GM13977 (cell line): ENCODE data around the gene ADAT2.

Experiments
- DNase-seq: peaks from one replicate; pipeline ENCODE4 v3.0.0; 2012; ENCODE audit warnings: low spot score
- in situ Hi-C: fragments of 300-500 bp; cut with MboI; formaldehyde crosslinking; loops from one replicate; pipeline ENCODE4 v1.12.0; 2022; ENCODE audit warnings: low sequenced_read_pairs, low pct_unique_long_range_greater_than_20kb, mixed read lengths, inconsistent platforms; ENCODE audit not compliant: unreplicated experiment
- TF ChIP-seq, protein P1 (sequence below): IDR thresholded peaks from 2 replicates; pipeline ENCODE4 v1.5.1; 2012; ENCODE audit warnings: mild to moderate bottlenecking, control low read depth; ENCODE audit not compliant: insufficient read depth; ENCODE audit errors: extremely low read depth, missing control alignments

ADAT2 gene

GRCh38 chr6:143441680-143442545 is 8.6 kb downstream of the ADAT2 start:
- no peak for DNase-seq
- TF ChIP-seq, protein P1, sequence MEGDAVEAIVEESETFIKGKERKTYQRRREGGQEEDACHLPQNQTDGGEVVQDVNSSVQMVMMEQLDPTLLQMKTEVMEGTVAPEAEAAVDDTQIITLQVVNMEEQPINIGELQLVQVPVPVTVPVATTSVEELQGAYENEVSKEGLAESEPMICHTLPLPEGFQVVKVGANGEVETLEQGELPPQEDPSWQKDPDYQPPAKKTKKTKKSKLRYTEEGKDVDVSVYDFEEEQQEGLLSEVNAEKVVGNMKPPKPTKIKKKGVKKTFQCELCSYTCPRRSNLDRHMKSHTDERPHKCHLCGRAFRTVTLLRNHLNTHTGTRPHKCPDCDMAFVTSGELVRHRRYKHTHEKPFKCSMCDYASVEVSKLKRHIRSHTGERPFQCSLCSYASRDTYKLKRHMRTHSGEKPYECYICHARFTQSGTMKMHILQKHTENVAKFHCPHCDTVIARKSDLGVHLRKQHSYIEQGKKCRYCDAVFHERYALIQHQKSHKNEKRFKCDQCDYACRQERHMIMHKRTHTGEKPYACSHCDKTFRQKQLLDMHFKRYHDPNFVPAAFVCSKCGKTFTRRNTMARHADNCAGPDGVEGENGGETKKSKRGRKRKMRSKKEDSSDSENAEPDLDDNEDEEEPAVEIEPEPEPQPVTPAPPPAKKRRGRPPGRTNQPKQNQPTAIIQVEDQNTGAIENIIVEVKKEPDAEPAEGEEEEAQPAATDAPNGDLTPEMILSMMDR, result no peak
- in situ Hi-C loops, result no loop called here

- in situ Hi-C loops, result no loop called here
- TF ChIP-seq, protein P1, result no peak
- DNase-seq, result no peak
These were observed 9.5 kb downstream of the ADAT2 start for GRCh38 chr6:143441010-143441409.

DNA sequence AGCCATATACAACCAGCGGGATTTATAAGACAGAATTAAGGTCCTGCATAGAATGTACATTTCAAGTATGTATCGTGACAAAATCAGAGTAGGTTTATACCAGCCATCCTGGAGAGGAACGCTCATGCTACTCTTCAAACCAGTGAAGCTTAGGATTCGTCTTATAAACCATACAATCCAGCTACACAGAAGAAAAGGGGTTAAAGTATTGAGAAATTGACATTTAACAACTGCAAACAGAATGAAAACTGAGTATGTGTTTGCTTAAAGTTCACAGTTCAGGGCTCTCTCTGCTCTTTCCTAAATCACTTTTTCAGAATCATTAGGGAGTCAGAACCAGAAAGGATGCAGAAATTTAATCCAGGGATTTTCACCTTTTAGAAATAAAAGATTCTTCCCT is 17.9 kb downstream of the ADAT2 start:
- TF ChIP-seq, protein P1, result no peak
- DNase-seq, result no peak
- in situ Hi-C loops, result no loop called here

GRCh38 chr6:143431226-143431625 is 19.3 kb downstream of the ADAT2 start:
- TF ChIP-seq, protein P1, result no peak
- in situ Hi-C loops, result no loop called here
- no peak for DNase-seq

DNA sequence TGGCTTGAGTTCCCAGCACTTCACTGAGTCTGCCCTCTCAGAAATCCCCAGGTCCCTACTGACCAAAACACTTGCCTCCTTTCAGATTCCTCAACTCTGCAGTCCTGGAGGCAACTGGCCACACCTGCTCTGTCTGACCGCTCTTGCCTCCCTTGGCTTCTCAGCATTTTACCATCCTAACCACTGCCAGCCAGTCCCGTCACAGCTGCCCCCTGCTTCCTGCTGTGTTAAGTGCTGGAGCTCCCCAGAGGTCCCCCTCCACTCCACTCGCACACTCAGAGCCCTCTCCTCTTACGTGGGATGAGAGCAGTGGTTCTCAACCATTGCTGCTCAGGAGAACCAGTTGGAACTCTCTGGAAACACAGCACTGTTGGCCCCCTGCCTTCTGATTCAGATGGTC is 20.5 kb downstream of the ADAT2 start:
- TF ChIP-seq, protein P1, result no peak
- in situ Hi-C loops, result no loop called here
- DNase-seq, result no peak

DNA sequence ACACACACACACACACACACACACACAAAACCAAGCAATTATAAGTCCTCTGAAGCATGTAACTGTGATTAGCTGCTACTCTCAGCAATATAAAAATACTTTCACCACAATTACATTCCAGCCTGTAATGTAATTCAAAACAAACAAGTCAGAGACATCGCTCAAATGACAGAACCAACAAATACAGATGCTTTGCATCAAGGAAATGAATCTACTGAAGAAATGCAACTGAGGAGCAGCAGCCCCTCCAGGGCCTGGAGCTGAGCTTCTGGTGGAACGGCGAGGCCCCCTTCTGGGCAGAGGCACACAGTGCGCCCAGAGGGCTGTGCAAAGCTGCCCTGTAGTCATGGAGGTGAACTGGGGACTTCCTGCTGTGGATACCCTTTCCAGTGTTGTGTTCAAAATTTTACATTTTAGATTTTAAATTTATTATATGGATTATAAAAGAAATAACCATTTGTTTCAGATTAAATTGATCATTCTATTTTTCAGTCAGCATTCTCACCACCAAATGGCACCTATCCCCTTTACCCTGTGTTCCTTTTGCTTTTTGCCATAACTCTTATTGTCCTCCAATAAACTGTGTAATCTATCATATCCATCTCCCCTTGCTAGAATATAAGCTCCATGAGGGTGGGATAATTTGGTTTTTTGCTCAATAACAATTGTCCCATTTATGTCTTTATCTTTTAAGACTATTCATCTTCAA is 23.2 kb downstream of the ADAT2 start:
- DNase-seq, result peak; percentile 72
- TF ChIP-seq, protein P1, result peak; percentile 99
- in situ Hi-C loops, result no loop called here
